NOMO-1 treated with dmso at 0.1 percent for 144 hours (cell line): ENCODE results near the gene HSD3B7.

Experiments used
- DNase-seq: peaks from one replicate; lab custom pipeline; 2025; ENCODE audit not compliant: unreplicated experiment; lab: John Stamatoyannopoulos, UW

Gene HSD3B7

DNA sequence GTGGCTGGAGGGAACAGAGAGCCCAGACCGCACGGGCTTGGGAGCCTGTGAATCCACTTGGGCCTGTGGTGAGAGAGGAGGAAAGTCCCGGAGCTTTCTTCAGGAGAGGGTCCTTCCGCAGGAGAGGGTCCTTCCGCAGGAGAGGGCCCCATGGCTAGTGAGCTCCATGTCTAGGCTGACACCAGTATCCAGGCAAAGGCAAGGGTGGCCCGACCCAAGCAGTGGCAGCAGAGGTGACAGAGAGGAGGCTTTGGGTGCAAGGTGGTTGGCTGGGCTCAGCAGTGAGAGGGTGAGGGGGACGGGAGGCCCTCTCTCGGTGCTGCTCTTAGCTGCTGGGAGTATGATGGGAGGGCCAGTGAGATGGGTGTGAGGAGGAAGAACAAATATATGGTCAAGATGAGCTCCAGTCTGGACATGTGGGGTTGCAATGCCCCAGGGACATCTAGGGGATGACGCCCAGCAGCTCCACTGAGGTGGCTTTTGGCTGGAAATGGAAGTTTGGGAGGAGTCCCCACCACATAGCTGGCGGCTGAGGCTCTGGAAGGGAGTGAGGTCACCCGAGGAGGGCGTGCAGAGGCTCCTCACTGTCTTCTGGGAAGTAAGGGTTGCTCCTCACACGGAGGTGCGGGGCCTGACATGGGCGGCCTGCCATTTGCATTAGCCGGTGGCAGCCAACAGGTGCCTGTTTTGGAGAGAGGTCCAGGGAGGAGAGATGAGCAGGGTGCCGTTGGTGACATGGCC, 2.3 kb upstream of the HSD3B7 start:
- DNase-seq: no peak

DNA sequence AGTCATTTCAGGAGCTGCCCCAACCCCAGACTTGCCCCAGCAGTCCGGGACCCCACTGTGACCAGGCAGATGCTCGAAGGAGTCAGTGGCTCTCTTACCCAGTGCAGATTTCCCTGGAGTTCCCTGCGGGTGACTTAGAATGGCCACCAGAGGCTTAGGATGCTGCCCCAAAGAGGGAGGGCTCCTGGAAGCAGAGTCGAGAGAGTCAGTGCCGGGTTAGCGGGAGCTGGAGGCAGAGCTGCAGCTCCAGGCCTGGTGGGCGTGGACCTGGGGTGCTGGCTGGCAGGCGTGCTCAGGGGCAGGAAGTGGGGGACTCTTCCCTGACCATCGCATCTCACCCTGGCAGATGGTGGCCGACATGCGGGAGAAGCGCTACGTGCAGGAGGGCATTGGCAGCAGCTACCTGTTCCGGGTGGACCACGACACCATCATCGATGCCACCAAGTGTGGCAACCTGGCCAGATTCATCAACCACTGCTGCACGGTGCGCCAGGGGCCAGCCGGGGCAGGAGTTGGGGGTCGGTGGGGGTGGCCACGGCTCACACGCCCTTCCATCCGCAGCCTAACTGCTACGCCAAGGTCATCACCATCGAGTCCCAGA, 1.6 kb upstream of the HSD3B7 start:
- no peak for DNase-seq

GRCh38 chr16:30983898-30984610, 953 bp upstream of the HSD3B7 start:
- DNase-seq: no peak

- DNase-seq: no peak
These were observed 558 bp downstream of the HSD3B7 start for GRCh38 chr16:30985401-30986128.

GRCh38 chr16:30986129-30986991, 1.4 kb downstream of the HSD3B7 start:
- no peak for DNase-seq

DNA sequence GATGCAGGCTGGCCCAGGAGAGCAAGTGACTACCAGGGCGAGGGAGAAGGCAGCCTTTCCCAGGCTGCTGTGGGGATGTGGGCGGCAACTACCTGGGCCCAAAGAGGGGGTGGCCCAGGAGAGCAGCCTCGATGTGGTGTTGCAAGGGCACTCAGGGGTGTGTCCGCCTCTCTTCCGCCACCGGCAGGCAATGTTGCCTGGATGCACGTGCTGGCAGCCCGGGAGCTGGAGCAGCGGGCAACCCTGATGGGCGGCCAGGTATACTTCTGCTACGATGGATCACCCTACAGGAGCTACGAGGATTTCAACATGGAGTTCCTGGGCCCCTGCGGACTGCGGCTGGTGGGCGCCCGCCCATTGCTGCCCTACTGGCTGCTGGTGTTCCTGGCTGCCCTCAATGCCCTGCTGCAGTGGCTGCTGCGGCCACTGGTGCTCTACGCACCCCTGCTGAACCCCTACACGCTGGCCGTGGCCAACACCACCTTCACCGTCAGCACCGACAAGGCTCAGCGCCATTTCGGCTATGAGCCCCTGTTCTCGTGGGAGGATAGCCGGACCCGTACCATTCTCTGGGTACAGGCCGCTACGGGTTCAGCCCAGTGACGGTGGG, 2.7 kb downstream of the HSD3B7 start:
- DNase-seq: no peak

- DNase-seq: no peak
These were observed 4.6 kb downstream of the HSD3B7 start for GRCh38 chr16:30989469-30990047.

GRCh38 chr16:30990105-30990504, 5.1 kb downstream of the HSD3B7 start:
- no peak for DNase-seq

- DNase-seq: no peak
These were observed 6.0 kb downstream of the HSD3B7 start for GRCh38 chr16:30991052-30991451.

DNA sequence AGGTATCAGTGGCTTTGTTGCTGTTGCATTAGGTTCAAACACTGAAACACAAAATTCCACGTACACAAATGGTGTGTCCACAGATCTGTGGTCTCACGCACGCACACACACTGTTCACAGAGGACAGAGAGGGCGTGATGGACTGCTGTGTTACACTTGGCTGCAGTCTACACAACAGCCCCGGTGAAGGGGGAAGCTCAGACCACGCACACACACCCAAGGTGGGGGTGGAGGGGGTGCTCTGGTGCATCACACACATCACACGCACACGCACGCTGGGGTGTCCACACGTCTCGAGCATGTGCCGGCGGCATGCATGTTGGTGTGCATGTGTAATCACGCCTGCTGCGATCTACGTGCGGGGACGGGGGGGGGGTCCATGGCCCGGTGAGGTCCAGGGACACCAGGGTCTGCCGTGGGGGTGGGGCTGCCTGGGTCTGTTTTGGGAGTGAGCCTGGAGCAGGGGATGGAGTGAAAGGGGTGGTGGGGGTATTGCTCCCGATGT, 7.3 kb downstream of the HSD3B7 start:
- DNase-seq: no peak

- DNase-seq: peak; percentile 67
These were observed 8.2 kb downstream of the HSD3B7 start for GRCh38 chr16:30992931-30993816.

DNA sequence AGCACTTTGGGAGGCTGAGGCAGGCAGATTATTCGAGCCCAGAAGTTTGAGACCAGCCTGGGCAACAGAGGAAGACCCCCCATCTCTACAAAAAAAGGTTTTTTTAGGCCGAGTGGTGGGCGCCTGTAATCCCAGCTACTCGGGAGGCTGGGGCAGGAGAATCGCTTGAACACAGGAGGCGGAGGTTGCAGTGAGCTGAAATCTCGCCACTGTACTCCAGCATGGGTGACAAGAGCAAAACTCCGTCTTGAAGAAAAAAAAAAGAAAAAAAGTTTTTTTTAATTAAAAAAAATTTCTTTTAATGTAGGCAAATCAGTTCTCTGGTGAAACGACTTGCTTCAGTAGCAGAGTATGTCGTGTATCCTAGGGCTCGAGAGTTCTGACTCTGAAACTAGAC, 10.9 kb downstream of the HSD3B7 start:
- DNase-seq: no peak

DNA sequence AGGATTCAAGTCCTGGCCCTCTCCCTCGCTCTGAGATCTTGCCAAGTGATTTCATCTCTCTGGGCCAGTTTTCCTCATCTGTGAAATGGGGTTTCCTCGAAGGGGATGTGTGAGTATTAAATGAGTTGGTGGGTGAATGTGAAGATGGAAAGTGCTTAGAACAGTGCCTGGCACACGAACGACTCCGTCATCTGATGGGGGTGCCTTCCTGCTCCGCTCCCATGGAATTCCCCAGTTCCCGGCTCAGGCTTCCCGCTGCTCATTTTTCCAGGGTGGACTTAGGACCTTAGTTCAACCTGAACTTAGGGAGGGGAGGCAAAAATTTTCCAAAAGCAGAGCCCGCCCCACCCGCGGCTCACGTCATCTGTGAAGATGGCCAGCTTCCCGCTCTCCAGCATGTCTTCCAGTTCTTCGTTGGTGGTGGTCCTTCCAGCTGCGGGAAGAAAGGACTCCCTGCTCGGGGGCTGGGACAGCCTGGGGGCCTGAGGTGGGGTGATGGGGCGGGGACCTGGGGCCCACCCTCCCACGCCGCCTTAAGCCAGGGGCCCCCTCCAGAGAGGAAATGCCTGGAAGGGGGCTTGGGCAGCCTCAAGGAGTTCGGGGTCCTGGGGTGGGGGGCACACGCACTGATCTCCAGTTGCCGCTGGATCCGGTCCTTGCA, 11.4 kb downstream of the HSD3B7 start:
- no peak for DNase-seq

DNA sequence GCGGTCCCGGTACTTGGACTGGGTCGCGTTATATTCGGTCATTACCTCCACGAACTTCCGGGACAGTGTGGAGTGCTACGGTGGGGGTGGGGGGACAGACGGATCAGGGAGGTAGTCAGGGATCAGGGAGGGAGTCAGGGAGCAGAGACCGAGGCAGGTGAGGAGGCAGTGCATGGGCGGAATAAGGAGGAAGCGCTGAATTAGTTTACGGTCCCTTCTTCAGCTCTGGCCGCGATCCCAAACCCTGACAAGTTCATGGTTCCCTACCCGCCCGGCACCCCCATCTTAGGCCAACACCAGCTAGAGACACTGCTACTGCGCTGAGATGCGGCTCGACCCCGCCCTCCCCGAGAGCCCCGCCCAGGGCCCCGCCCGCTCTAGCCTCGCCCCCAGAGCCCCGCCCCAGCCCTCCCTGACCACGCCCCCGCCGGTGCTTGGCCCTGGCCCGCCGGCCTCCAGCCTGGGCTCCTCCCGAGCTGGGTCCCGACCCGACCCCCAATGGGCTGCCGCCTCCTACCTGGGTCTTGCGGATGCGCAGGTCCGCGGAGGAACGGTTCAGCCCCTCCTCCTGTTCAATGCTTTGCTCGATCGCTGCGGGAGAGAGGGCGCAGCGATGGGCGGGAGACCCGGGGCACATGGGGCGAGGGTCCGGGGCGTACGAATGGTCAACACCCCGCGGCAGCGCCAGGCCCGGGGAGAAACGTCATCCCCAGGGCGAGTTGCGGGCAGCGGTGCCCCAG, 12.1 kb downstream of the HSD3B7 start:
- DNase-seq: peak; percentile 69

- DNase-seq: no peak
These were observed 13.0 kb downstream of the HSD3B7 start for GRCh38 chr16:30997725-30998711.
